ENCODE measurements around the gene PAXX.
"Not testable (repeated sequence)": the region's sequence is repeated elsewhere in the genome, so short reads cannot be mapped to it uniquely, and the experiment has no call there.

The PAXX gene

GRCh38 chr9:137019891-137020683, 27.9 kb downstream of the PAXX start:
- no peak for DNase-seq

GRCh38 chr9:137020771-137021567, 28.7 kb downstream of the PAXX start:
- DNase-seq: no peak

GRCh38 chr9:137021568-137021978, 29.4 kb downstream of the PAXX start:
- no peak for DNase-seq

- DNase-seq: peak; percentile 78 to 82
Observed at GRCh38 chr9:137021979-137022661, 29.9 kb downstream of the PAXX start.

- DNase-seq: no peak
Observed at GRCh38 chr9:137022662-137023008, 30.4 kb downstream of the PAXX start.

- DNase-seq: no peak
Observed at GRCh38 chr9:137023157-137023556, 30.9 kb downstream of the PAXX start.

- no peak for DNase-seq
Observed at GRCh38 chr9:137023583-137023991, 31.4 kb downstream of the PAXX start.

- no peak for DNase-seq
Observed at GRCh38 chr9:137025517-137025966, 33.3 kb downstream of the PAXX start.

- no peak for DNase-seq
Observed at GRCh38 chr9:137026384-137026783, 34.2 kb downstream of the PAXX start.

- DNase-seq: no peak
Observed at GRCh38 chr9:137026828-137027227, 34.6 kb downstream of the PAXX start.

- DNase-seq: peak in 1 of 2 donors; percentile 38
Observed at GRCh38 chr9:137027369-137028262, 35.4 kb downstream of the PAXX start, which contains the start of gene ABCA2. Gene ABCA2 (minus strand): TSS chr9:137028237. CDS start chr9:137028140, 97 bp downstream.

- DNase-seq: peak; percentile 41 to 78
Observed at GRCh38 chr9:137028263-137029057, 36.2 kb downstream of the PAXX start.

- peak; percentile 77 to 80 for DNase-seq
Observed at GRCh38 chr9:137029058-137029936, 37.1 kb downstream of the PAXX start.

GRCh38 chr9:137030006-137030405, 37.8 kb downstream of the PAXX start:
- peak in 1 of 2 donors; percentile 34 for DNase-seq

GRCh38 chr9:137030538-137031527, 38.6 kb downstream of the PAXX start:
- DNase-seq: peak; percentile 60 to 76

GRCh38 chr9:137031904-137032640, 39.9 kb downstream of the PAXX start, which contains the start of gene FUT7:
Gene FUT7 (minus strand): TSS chr9:137032088. CDS start chr9:137031991, 97 bp downstream.
- peak; percentile 23 to 48 for DNase-seq

GRCh38 chr9:137032858-137033257, 40.6 kb downstream of the PAXX start:
- peak; percentile 90 to 92 for DNase-seq

GRCh38 chr9:137033481-137033880, 41.3 kb downstream of the PAXX start:
- DNase-seq: not testable (repeated sequence)
